ENCODE results near the gene PEAR1. TPM values are rescaled to one million over a fixed set of nuclear protein-coding genes. Genes with fewer than 3 reads are reported as not detected.

The PEAR1 gene
- total RNA-seq, 1 donor from 2014 or later, result 19.0 TPM

DNA sequence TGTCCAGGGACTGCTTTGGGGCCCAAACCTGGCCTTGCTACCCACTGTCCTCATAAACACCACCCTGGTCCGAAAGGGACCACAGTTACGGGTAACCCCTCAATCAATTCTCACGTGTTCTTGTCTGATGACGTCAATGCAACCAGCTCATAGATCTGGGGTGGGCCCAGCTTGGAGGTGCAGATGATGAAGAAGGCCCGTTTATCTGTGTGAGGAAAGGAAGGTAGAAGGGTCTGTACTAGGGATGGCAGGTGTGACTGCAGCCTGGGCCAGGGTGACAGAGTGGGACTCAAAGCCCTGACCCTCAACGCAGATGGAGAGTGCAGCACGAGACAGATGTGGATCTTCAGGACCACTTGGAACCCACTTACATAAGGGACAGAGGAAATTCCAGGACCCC is 49.1 kb downstream of the PEAR1 start:
- TF ChIP-seq, protein P1, sequence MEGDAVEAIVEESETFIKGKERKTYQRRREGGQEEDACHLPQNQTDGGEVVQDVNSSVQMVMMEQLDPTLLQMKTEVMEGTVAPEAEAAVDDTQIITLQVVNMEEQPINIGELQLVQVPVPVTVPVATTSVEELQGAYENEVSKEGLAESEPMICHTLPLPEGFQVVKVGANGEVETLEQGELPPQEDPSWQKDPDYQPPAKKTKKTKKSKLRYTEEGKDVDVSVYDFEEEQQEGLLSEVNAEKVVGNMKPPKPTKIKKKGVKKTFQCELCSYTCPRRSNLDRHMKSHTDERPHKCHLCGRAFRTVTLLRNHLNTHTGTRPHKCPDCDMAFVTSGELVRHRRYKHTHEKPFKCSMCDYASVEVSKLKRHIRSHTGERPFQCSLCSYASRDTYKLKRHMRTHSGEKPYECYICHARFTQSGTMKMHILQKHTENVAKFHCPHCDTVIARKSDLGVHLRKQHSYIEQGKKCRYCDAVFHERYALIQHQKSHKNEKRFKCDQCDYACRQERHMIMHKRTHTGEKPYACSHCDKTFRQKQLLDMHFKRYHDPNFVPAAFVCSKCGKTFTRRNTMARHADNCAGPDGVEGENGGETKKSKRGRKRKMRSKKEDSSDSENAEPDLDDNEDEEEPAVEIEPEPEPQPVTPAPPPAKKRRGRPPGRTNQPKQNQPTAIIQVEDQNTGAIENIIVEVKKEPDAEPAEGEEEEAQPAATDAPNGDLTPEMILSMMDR (conservative IDR thresholded peaks at IDR 0.05; ENCODE audit: low read depth, low read length), result no peak
- no peak overlapping the region for H3K4me3 ChIP-seq (ENCODE audit: low read depth, low read length)
- DNase-seq (ENCODE audit: low read depth), result no peak

DNA sequence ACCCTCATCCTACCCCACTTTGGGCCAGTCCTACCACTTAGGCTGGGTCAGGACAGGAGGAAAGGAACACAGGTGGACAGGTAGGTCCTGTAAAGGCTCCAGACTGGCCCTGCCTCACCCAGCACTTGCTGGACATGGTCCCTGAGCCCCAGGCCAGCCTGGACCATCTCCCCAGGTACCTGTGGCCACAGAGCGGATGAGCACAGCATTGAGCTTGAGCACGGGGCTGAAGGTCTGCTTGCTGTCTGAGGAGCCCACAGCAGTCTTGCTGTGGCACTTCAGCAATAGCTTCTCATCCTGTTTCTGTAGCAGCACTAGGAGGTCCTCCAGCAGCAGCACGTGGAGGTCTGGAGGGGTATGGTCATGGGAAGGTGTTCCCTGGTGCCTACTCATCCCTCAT is 50.2 kb downstream of the PEAR1 start:
- no peak for DNase-seq (ENCODE audit: low read depth)
- TF ChIP-seq, protein P1 (conservative IDR thresholded peaks at IDR 0.05; ENCODE audit: low read depth, low read length), result no peak
- no peak overlapping the region for H3K4me3 ChIP-seq (ENCODE audit: low read depth, low read length)

DNA sequence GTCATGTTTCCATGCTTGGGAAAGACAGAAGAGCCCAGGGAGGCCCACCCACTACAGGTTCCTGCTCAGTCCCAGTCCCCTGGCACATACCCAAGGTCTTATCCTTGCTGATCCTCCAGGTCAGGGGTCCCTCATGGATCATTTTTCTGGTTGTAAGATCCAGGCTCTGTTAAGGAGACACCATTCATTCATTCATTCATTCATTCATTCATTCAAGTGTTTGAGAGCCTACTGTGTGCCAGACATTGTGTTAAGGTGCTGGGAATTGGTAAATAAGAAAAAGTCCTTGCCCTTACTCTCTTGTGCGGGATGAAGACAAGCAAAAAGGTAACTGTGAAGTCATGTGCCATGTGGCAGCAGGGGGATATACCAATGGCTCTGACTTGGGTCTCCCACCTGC is 50.8 kb downstream of the PEAR1 start:
- DNase-seq (ENCODE audit: low read depth), result no peak
- TF ChIP-seq, protein P1 (conservative IDR thresholded peaks at IDR 0.05; ENCODE audit: low read depth, low read length), result no peak

DNA sequence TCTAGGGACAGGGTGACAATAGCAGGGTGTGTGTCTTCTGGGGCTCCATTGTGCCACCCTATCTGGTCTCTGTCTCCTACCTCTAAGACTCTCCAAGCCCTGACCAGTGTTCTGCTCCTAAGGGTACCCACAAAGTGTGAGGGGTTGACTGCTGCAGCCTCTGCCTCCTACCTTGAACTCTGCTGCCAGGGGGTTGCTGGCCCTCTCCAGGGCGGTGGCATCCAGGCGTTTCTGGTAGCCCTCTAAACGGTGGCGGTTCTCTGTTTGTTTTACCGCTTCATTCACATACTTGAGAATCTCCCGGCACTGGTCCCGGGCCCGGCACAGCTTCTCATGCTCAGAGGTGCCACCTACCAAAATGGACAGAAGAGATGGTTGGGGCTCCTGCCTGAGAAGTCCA is 51.3 kb downstream of the PEAR1 start:
- no peak for DNase-seq (ENCODE audit: low read depth)
- TF ChIP-seq, protein P1 (conservative IDR thresholded peaks at IDR 0.05; ENCODE audit: low read depth, low read length), result no peak
- H3K4me3 ChIP-seq (ENCODE audit: low read depth, low read length), result no peak overlapping the region

More for the DNA sequence above, 50.8 kb downstream of the PEAR1 start:
- H3K4me3 ChIP-seq (ENCODE audit: low read depth, low read length), result no peak overlapping the region

DNA sequence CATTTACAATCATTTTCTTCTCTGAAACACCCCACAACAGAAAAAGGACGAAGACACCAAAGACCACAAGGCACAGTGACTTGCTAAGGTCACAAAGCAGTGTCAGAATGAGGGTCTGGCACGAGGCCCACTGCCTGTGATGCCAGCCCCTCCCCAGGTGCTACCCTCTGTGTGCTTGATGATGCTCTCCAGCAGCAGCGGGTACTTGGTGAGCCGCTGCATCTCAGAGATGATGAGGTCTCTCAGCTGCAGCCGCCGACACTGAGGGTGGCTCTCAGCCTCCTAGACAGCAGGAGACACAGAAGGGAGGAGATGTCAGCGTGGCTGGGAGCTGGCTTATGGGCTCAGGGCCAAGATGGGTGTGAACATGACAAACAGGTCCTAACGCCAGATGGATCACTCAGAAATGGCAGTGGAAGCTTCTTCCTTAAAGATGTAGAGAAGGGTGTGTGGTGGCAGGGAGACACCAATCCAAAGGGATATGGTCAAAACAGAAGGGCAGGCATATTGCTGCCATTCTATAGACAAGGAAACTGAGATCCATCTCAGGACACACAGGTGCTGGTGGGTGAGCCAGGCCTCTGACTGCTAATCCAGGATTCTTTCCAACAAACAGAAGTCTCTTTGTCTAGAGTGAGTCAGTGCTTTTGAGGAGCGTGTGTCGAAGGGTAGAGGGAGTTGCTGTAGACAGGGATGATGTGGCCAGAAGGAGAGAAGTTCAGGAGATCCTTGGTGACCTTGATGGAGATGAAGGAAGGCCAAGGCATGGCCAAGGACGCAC is 52.6 kb downstream of the PEAR1 start:
- TF ChIP-seq, protein P1 (conservative IDR thresholded peaks at IDR 0.05; ENCODE audit: low read depth, low read length), result no peak
- DNase-seq (ENCODE audit: low read depth), result no peak
- no peak overlapping the region for H3K4me3 ChIP-seq (ENCODE audit: low read depth, low read length)

DNA sequence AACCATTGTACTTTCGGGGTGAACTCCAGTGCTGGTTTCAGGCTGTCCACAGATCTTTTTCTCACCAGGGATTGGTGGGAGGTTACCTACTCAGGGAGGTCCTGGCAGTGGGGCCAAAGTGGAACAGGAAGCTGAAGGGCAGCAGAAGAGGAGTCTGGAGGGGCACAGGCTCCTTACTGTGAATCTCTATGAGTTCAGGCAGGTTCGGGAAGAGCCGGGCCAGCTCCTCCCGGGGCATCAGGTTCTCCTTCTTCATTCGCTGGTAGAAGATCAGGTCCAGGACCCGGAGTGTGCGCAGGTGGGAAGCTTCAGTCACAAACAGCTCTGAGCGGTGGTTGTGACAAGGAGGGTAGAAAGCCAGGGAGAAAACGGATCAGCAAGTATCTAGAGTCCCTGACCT is 53.6 kb downstream of the PEAR1 start:
- TF ChIP-seq, protein P1 (conservative IDR thresholded peaks at IDR 0.05; ENCODE audit: low read depth, low read length), result no peak
- DNase-seq (ENCODE audit: low read depth), result no peak
- no peak overlapping the region for H3K4me3 ChIP-seq (ENCODE audit: low read depth, low read length)
